Measurements from ENCODE around the gene PLCXD3. TPM values are rescaled to one million over a fixed set of nuclear protein-coding genes. Genes with fewer than 3 reads are reported as not detected.

PLCXD3 gene
- total and polyA plus RNA-seq, 9 of the 15 experiments (the other 6 are each of a cell fraction or from before 2014, with no cell fraction given) = not detected

DNA sequence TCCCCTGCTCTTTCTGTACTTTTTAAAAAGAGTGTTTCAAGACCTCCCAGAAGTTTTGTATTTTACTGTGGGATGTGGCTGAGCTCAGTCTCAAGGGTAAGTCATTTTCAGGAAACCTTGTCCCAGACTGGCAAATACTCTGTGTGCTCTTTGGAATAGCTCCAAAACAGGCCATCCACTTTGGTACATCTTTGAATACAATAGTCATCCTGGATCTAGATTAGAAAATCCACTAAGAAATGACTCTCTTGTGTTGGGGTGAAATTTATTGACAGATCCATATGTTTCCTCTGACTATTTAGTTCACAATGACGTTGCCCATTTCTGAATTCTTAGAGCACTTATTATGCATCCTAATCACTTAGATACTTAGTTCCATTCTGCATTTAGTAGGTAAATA is 95.2 kb downstream of the PLCXD3 start (continued):
- TF ChIP-seq, protein P1, sequence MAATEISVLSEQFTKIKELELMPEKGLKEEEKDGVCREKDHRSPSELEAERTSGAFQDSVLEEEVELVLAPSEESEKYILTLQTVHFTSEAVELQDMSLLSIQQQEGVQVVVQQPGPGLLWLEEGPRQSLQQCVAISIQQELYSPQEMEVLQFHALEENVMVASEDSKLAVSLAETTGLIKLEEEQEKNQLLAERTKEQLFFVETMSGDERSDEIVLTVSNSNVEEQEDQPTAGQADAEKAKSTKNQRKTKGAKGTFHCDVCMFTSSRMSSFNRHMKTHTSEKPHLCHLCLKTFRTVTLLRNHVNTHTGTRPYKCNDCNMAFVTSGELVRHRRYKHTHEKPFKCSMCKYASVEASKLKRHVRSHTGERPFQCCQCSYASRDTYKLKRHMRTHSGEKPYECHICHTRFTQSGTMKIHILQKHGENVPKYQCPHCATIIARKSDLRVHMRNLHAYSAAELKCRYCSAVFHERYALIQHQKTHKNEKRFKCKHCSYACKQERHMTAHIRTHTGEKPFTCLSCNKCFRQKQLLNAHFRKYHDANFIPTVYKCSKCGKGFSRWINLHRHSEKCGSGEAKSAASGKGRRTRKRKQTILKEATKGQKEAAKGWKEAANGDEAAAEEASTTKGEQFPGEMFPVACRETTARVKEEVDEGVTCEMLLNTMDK (IDR thresholded peaks at IDR 0.05; ENCODE audit: borderline replicate concordance, insufficient read depth, low read depth, low read length, poor library complexity, severe bottlenecking) = no peak
- TF ChIP-seq CREBBP (IDR thresholded peaks at IDR 0.05; ENCODE audit: low read depth, low read length) = no peak
- TF ChIP-seq ZEB2 (IDR thresholded peaks at IDR 0.05) = no peak
- no peak for TF ChIP-seq MYNN (IDR thresholded peaks at IDR 0.05)
- no peak for TF ChIP-seq MYNN (CRISPR knock-in tag; IDR thresholded peaks at IDR 0.05)
- TF ChIP-seq FOXK2 (conservative IDR thresholded peaks at IDR 0.05 in 1 of 2, IDR thresholded peaks at IDR 0.05 in 1 of 2; ENCODE audit: low read depth in 2 of 2) = no peak
- TF ChIP-seq HDGF (IDR thresholded peaks at IDR 0.05) = no peak
- TF ChIP-seq CHD7 (IDR thresholded peaks at IDR 0.05; ENCODE audit: low read depth, low read length) = no peak
- TF ChIP-seq ZNF143 (CRISPR knock-in tag; IDR thresholded peaks at IDR 0.05) = no peak
- TF ChIP-seq PYGO2 (tag; IDR thresholded peaks at IDR 0.05) = no peak
- TF ChIP-seq ZNF57 (CRISPR knock-in tag; IDR thresholded peaks at IDR 0.05) = no peak
- TF ChIP-seq PBX2 (CRISPR knock-in tag; IDR thresholded peaks at IDR 0.05; ENCODE audit: low read depth) = no peak
- no peak for TF ChIP-seq PBX2 (tag; conservative IDR thresholded peaks at IDR 0.05; ENCODE audit: low read depth)

All from K562 (cell line).